ENCODE data around the gene GFAP. TPM values are rescaled to one million over a fixed set of nuclear protein-coding genes. Genes with fewer than 3 reads are reported as not detected.
"Not testable (repeated sequence)": the region's sequence is repeated elsewhere in the genome, so short reads cannot be mapped to it uniquely, and the experiment has no call there.

Gene GFAP
- not detected for total RNA-seq

- DNase-seq, result no peak
Observed at GRCh38 chr17:44915321-44915726, at the start of gene GFAP. Gene GFAP, minus strand, starts transcription at chr17:44915500. Its CDS starts 14 bp downstream, at chr17:44915486.

- no peak for DNase-seq
Observed at GRCh38 chr17:44961921-44962350, 46.6 kb upstream of the GFAP start.

- no peak for DNase-seq
Observed at GRCh38 chr17:44960691-44961090, 45.4 kb upstream of the GFAP start.

- no peak for DNase-seq
Observed at GRCh38 chr17:44959821-44960531, 44.7 kb upstream of the GFAP start.

GRCh38 chr17:44956998-44957981 lies 42.0 kb upstream of the GFAP start:
- no peak for DNase-seq

- no peak for DNase-seq
Observed at GRCh38 chr17:44955674-44956425, 40.5 kb upstream of the GFAP start.

GRCh38 chr17:44952946-44953475 lies 37.7 kb upstream of the GFAP start:
- DNase-seq, result no peak

GRCh38 chr17:44948315-44948795 lies 33.1 kb upstream of the GFAP start:
- DNase-seq, result no peak

- DNase-seq, result peak; percentile 82
Observed at GRCh38 chr17:44947461-44948314, 32.4 kb upstream of the GFAP start, which contains the start of gene KIF18B. Gene KIF18B, minus strand, starts transcription at chr17:44947773. Its CDS starts 11,429 bp downstream, at chr17:44936344.

GRCh38 chr17:44945652-44946051 lies 30.4 kb upstream of the GFAP start:
- DNase-seq, result not testable (repeated sequence)

GRCh38 chr17:44942456-44942855 lies 27.2 kb upstream of the GFAP start:
- no peak for DNase-seq

GRCh38 chr17:44941712-44942331 lies 26.5 kb upstream of the GFAP start:
- DNase-seq, result no peak

GRCh38 chr17:44940768-44941167 lies 25.5 kb upstream of the GFAP start:
- no peak for DNase-seq

GRCh38 chr17:44940317-44940716 lies 25.0 kb upstream of the GFAP start:
- DNase-seq, result no peak

GRCh38 chr17:44935116-44935515 lies 19.8 kb upstream of the GFAP start:
- DNase-seq, result no peak

- no peak for DNase-seq
Observed at GRCh38 chr17:44934745-44935105, 19.4 kb upstream of the GFAP start.

GRCh38 chr17:44933824-44934744 lies 18.8 kb upstream of the GFAP start:
- no peak for DNase-seq

GRCh38 chr17:44932787-44933097 lies 17.4 kb upstream of the GFAP start:
- no peak for DNase-seq

GRCh38 chr17:44932096-44932786 lies 16.9 kb upstream of the GFAP start:
- no peak for DNase-seq

All from effector CD4-positive, alpha-beta T cell (primary cell).